Measurements from ENCODE around the gene PTGIS.

The PTGIS gene

DNA sequence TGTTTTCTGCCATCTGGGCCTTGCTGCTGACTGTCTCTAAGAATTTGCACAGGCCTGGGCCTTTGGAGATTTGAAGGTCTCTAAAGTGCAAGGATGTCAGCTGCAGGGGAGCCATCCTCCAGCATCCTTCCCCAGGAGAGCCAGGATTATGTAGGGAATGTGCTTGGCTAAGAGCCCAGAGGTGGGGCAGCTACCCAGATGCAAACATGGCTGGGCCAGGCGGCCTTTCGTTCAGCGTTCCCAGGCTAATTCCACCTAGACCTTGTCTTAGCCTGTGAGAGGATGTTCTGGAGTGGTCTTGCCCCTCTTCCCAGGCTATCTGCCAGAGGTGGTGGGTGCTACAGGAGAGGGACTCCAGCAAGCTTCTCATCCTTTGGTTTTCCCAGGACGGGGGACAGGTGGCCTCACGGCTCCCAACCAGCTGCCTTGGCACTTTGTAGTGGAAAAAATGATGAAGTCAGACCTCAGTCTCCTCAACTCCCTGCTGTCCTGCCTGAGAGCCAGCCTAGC lies 7.7 kb upstream of the PTGIS start:
- TF ChIP-seq, protein P1, sequence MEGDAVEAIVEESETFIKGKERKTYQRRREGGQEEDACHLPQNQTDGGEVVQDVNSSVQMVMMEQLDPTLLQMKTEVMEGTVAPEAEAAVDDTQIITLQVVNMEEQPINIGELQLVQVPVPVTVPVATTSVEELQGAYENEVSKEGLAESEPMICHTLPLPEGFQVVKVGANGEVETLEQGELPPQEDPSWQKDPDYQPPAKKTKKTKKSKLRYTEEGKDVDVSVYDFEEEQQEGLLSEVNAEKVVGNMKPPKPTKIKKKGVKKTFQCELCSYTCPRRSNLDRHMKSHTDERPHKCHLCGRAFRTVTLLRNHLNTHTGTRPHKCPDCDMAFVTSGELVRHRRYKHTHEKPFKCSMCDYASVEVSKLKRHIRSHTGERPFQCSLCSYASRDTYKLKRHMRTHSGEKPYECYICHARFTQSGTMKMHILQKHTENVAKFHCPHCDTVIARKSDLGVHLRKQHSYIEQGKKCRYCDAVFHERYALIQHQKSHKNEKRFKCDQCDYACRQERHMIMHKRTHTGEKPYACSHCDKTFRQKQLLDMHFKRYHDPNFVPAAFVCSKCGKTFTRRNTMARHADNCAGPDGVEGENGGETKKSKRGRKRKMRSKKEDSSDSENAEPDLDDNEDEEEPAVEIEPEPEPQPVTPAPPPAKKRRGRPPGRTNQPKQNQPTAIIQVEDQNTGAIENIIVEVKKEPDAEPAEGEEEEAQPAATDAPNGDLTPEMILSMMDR (IDR thresholded peaks at IDR 0.05; ENCODE audit: low read depth, low read length) = no peak
- no peak overlapping the region for H3K4me3 ChIP-seq (replicated peaks in 1 of 2; ENCODE audit: low read depth in 2 of 2, low read length in 2 of 2)
- peak in 1 of 2 donors; percentile 50 for DNase-seq (ENCODE audit: low read depth in 2 of 2)

DNA sequence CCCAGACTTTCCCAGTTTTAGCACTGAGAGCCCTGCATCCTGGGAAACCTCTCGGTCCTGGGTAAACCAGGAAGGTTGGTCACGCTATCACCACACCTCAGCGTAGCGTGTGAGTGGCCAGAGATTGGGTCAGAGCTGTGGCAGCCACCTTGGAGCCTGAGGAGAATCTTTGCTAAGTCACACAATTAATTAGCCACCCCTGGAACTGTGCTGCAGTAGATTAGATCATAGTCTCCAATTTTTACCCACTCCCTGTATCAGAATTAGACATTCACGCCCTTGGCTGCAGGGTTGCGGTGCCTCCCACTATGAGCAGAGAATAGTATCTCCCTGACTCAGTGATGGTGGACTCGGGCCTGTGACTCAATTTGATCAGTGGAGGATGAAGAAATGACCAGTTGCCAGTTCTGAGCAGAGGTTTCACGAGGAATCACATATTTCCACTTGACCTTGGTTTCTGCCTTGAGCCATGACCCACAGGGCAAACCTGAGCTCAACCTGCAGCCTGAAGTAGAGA lies 6.0 kb upstream of the PTGIS start:
- TF ChIP-seq, protein P1 (IDR thresholded peaks at IDR 0.05; ENCODE audit: low read depth, low read length) = no peak
- peak in 1 of 2 donors; percentile 60 for DNase-seq (ENCODE audit: low read depth in 2 of 2)
- no peak overlapping the region for H3K4me3 ChIP-seq (replicated peaks in 1 of 2; ENCODE audit: low read depth in 2 of 2, low read length in 2 of 2)

- no peak for DNase-seq (ENCODE audit: low read depth in 2 of 2)
- TF ChIP-seq, protein P1 (IDR thresholded peaks at IDR 0.05; ENCODE audit: low read depth, low read length) = no peak
Measured at GRCh38 chr20:49572857-49573256, 4.9 kb upstream of the PTGIS start.

DNA sequence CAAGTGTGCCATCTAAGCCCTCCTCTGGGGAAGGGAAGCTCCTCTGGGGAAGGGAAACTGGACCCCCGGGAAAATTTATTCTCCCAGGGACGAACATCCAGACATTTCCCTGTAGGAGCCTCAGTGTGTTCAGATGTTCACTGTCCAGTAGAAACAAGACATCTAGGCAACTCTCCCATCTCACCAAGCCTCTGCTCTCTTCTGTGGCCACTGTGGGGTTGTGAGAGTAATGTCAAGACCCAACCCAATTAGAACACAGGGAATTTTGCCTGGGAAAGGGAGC lies 3.6 kb upstream of the PTGIS start:
- no peak for DNase-seq (ENCODE audit: low read depth in 2 of 2)
- TF ChIP-seq, protein P1 (IDR thresholded peaks at IDR 0.05; ENCODE audit: low read depth, low read length) = no peak
- no peak overlapping the region for H3K4me3 ChIP-seq (replicated peaks in 1 of 2; ENCODE audit: low read depth in 2 of 2, low read length in 2 of 2)

More at GRCh38 chr20:49572857-49573256, 4.9 kb upstream of the PTGIS start:
- no peak overlapping the region for H3K4me3 ChIP-seq (replicated peaks in 1 of 2; ENCODE audit: low read depth in 2 of 2, low read length in 2 of 2)

GRCh38 chr20:49570828-49571552 lies 3.1 kb upstream of the PTGIS start:
- H3K4me3 ChIP-seq (replicated peaks in 1 of 2; ENCODE audit: low read depth in 2 of 2, low read length in 2 of 2) = no peak overlapping the region
- DNase-seq (ENCODE audit: low read depth in 2 of 2) = peak; percentile 46 to 62
- TF ChIP-seq, protein P1 (IDR thresholded peaks at IDR 0.05; ENCODE audit: low read depth, low read length) = no peak

DNA sequence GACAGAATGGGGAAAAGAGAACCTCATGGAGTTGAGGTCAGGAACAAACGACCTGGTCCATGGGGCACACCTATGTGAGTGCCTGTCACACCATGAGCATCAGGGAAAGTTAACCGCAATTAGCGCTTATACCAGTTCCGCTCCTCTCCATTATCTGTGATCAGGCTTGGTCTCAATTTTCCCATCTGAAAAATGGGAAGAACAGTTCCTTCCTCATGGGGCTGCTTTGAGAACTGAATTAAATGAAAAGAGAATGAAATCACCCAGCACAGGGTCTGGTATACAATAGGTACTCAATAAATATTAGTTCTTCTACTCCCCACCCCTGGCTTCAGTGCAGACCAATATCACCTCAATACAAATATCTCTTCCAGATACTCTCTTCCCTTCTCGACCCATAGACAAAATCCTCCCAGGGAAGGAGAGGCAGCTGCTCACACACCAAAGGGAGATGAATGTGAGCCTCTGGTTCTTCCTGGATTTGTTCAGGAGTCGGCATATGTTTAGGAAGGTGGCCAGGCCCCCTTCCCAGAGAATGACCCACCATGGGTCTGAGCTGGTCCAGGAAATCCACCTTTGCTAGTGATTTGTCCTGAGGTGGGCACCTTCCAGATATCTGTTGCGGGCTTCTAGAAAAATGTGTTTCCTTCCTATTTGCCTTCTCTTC lies 2.4 kb upstream of the PTGIS start:
- DNase-seq (ENCODE audit: low read depth in 2 of 2) = no peak
- TF ChIP-seq, protein P1 (IDR thresholded peaks at IDR 0.05; ENCODE audit: low read depth, low read length) = no peak
- no peak overlapping the region for H3K4me3 ChIP-seq (replicated peaks in 1 of 2; ENCODE audit: low read depth in 2 of 2, low read length in 2 of 2)
